ENCODE data around the gene SYT8. TPM values are rescaled to one million over a fixed set of nuclear protein-coding genes. Genes with fewer than 3 reads are reported as not detected.

Gene SYT8
- total RNA-seq, 1 donor from 2014 or later, result 1.2 TPM

DNA sequence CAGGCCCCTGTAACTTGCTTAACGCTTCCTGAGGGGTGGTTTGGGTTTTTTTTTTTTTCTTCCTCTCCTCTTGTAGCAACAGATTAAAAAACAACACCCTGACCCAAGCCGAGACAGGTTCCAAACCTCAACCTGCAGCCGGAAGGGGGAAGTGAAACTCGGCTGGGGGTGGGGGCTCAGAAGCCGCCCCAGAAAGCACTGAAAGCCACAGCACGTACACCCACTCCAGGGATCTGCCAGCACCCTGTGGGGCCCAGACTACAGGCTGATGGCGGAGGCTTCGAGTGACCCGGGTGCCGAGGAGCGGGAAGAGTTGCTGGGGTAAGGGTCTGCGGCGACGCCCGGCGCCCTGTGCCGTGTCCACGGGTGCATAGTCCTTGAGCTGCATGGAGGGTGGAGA is 18.1 kb downstream of the SYT8 start, which contains the start of gene LSP1:
Gene LSP1 (plus strand): TSS at position 208 of the 400 bp plus-strand sequence. CDS start 61 bp downstream, at position 269.
- no peak for DNase-seq (ENCODE audit: extremely low spot score in 2 of 2)
- intact Hi-C loops (cut with DNase I), result loop anchor here (10.0 kb wide), 1 partner anchor 1022 kb away; no protein-coding TSS in a partner anchor
- Histone ChIP-seq H3K27ac (no peak within 1 kb of the TSS), H3K9me3 (no peaks in the 10 kb centered on the region), H3K4me1 (no peaks in the 10 kb centered on the region), H3K36me3 (no peaks in the 10 kb centered on the region), H3K4me3 (peak within 1 kb of the TSS; percentile 13 to 32), H3K27me3 (no peaks in the 10 kb centered on the region)
- TF ChIP-seq CTCF (IDR thresholded peaks at IDR 0.05) (no peak), POLR2A (IDR thresholded peaks at IDR 0.05) (no peak), POLR2AphosphoS5 (IDR thresholded peaks at IDR 0.05; ENCODE audit: insufficient read depth in 1 of 2, low read depth in 1 of 2) (no peak)

DNA sequence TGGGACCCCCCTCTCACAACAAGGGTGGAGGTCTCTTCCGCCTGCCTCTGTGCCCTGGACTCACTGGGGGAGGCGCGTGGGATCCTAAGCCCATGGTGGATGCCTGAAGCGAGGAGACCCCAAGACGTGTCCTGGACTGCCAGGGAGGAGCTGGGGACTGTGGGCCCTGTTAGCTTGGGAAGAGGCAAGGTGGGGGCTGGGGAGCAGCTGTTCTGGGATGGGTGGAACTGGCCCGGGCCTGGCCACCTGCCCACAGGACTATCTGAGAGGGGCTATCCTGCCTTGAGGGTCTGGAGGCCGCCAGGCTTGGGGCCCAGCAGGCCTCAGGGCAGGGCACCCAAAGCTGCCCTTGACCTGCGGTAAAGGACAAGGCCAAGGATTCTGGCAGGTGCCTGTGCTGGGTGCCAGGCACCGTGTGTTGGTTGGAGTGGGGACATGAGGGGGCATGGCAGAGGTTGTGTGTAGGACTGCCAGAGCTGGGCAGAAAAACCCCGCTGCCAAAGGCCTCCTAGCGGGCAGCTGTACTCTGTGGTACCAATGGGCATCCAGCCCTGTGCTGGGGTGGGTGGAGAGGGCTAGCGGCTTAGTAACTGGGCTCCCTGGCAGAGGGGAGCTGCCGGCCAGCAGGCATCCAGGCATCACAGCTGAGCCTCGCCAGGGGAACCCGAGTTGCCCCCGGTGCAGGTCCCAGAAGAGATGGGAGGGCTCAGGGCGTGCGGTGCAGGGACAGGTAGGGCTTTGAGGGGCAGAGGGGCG is 18.8 kb downstream of the SYT8 start:
- no peaks in the 10 kb centered on the region for H3K36me3 ChIP-seq
- no peaks in the 10 kb centered on the region for H3K27me3 ChIP-seq
- no peak for TF ChIP-seq CTCF (IDR thresholded peaks at IDR 0.05)
- TF ChIP-seq POLR2AphosphoS5 (IDR thresholded peaks at IDR 0.05; ENCODE audit: insufficient read depth in 1 of 2, low read depth in 1 of 2), result no peak
- no peak for TF ChIP-seq POLR2A (IDR thresholded peaks at IDR 0.05)
- peak overlapping the region; percentile 13 to 32 for H3K4me3 ChIP-seq
- no peaks in the 10 kb centered on the region for H3K4me1 ChIP-seq
- DNase-seq (ENCODE audit: extremely low spot score in 2 of 2), result no peak
- intact Hi-C loops (cut with DNase I), result loop anchor here (10.0 kb wide), 1 partner anchor 1021 kb away; no protein-coding TSS in a partner anchor
- H3K9me3 ChIP-seq, result no peaks in the 10 kb centered on the region
- H3K27ac ChIP-seq, result no peak overlapping the region

- no peaks in the 10 kb centered on the region for H3K36me3 ChIP-seq
- H3K4me3 ChIP-seq, result peak overlapping the region; percentile 13 to 32
- H3K27me3 ChIP-seq, result no peaks in the 10 kb centered on the region
- DNase-seq (ENCODE audit: extremely low spot score in 2 of 2), result no peak
- H3K4me1 ChIP-seq, result no peaks in the 10 kb centered on the region
- TF ChIP-seq CTCF (IDR thresholded peaks at IDR 0.05) (no peak), POLR2AphosphoS5 (IDR thresholded peaks at IDR 0.05; ENCODE audit: insufficient read depth in 1 of 2, low read depth in 1 of 2) (no peak), POLR2A (IDR thresholded peaks at IDR 0.05) (no peak)
- no peak overlapping the region for H3K27ac ChIP-seq
- intact Hi-C loops (cut with DNase I), result loop anchor here (10.0 kb wide), 1 partner anchor 1020 kb away; no protein-coding TSS in a partner anchor
- no peaks in the 10 kb centered on the region for H3K9me3 ChIP-seq
Measured at GRCh38 chr11:1854132-1854948, 19.6 kb downstream of the SYT8 start.

- no peak overlapping the region for H3K4me3 ChIP-seq
- intact Hi-C loops (cut with DNase I), result loop anchor here (10.0 kb wide), 1 partner anchor 1020 kb away; no protein-coding TSS in a partner anchor
Measured at GRCh38 chr11:1854949-1855885, 20.4 kb downstream of the SYT8 start.

More at GRCh38 chr11:1854949-1855885, 20.4 kb downstream of the SYT8 start:
- TF ChIP-seq POLR2A (IDR thresholded peaks at IDR 0.05) (no peak), CTCF (IDR thresholded peaks at IDR 0.05) (no peak), POLR2AphosphoS5 (IDR thresholded peaks at IDR 0.05; ENCODE audit: insufficient read depth in 1 of 2, low read depth in 1 of 2) (no peak)
- H3K27me3 ChIP-seq, result no peaks in the 10 kb centered on the region
- no peaks in the 10 kb centered on the region for H3K4me1 ChIP-seq
- H3K27ac ChIP-seq, result no peak overlapping the region
- DNase-seq (ENCODE audit: extremely low spot score in 2 of 2), result no peak
- no peaks in the 10 kb centered on the region for H3K9me3 ChIP-seq
- no peaks in the 10 kb centered on the region for H3K36me3 ChIP-seq

Data from vagina (tissue), 2 donors.